Measurements from ENCODE around the gene PRTFDC1.
"Not testable (repeated sequence)": the region's sequence is repeated elsewhere in the genome, so short reads cannot be mapped to it uniquely, and the experiment has no call there.

PRTFDC1 gene

GRCh38 chr10:24844742-24845141 lies 107.7 kb downstream of the PRTFDC1 start:
- no peak for TF ChIP-seq CTCF (IDR thresholded peaks at IDR 0.05; ENCODE audit: borderline replicate concordance, insufficient read depth, low read depth, low read length)

GRCh38 chr10:24843256-24843655 lies 109.2 kb downstream of the PRTFDC1 start:
- TF ChIP-seq CTCF (IDR thresholded peaks at IDR 0.05; ENCODE audit: borderline replicate concordance, insufficient read depth, low read depth, low read length), result no peak
- no peak overlapping the region for H3K4me3 ChIP-seq (ENCODE audit: low read depth, low read length)

More at GRCh38 chr10:24844742-24845141, 107.7 kb downstream of the PRTFDC1 start:
- H3K4me3 ChIP-seq (ENCODE audit: low read depth, low read length), result no peak overlapping the region

DNA sequence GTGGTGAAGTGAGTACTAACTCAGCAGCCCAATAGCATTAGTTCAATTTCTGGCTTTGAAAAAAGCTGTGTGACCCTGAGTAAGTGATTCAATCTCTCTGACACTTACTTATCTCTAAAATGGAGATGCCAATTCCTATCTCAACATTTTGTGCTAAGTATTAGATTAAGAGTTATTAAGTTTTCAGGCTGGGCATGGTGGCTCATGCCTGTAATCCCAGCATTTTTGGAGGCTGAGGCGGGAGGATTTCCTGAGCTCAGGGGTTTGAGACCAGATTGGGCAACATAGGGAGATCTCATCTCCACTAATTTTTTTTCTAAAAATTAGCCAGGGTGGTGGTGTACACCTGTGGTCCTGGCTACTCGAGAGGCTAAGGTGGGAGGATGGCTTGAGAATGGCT lies 109.5 kb downstream of the PRTFDC1 start:
- H3K4me3 ChIP-seq (ENCODE audit: low read depth, low read length), result no peak overlapping the region
- TF ChIP-seq CTCF (IDR thresholded peaks at IDR 0.05; ENCODE audit: borderline replicate concordance, insufficient read depth, low read depth, low read length), result no peak

- no peak for TF ChIP-seq CTCF (IDR thresholded peaks at IDR 0.05; ENCODE audit: borderline replicate concordance, insufficient read depth, low read depth, low read length)
- no peak overlapping the region for H3K4me3 ChIP-seq (ENCODE audit: low read depth, low read length)
These were observed 110.9 kb downstream of the PRTFDC1 start for GRCh38 chr10:24841530-24841929.

DNA sequence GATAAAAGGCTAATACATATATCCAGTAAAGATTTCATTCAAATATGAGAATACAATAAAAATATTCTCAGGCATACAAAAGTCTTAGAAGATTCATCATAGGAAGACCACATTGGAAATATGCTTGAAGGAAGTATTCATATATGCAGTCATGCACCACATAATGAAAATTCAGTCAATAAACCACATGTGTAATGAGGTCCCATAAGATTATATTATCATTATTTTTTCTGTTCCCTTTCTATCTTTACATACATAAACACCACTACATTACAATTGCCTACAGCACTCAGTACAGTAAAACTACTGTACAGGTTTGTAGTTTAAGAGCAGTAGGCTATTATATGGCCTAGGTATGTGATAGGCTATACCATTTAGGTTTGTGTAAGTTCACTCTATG lies 111.6 kb downstream of the PRTFDC1 start:
- no peak for TF ChIP-seq CTCF (IDR thresholded peaks at IDR 0.05; ENCODE audit: borderline replicate concordance, insufficient read depth, low read depth, low read length)
- no peak overlapping the region for H3K4me3 ChIP-seq (ENCODE audit: low read depth, low read length)

- H3K4me3 ChIP-seq (ENCODE audit: low read depth, low read length), result not testable (repeated sequence)
These were observed 114.6 kb downstream of the PRTFDC1 start for GRCh38 chr10:24837781-24838180.

DNA sequence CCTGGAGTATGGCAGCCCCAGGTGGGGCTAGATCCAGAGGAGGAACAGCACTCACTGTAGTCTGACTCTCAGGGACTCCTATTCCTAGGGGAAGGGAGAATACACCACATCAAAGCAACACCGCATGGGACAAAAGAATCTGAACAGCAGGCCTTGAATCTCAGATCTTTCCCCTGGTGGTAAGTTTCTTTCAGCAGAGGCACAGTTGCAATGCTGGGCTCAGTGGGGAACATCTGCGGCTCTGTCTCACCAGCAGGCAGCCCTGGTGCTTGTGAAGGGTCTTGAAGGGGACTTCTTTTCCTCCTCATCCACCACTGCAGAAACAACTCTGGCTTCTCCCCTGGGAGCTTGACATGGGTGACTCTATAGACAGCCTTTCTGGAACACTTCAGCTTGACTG lies 117.5 kb downstream of the PRTFDC1 start:
- no peak for TF ChIP-seq CTCF (IDR thresholded peaks at IDR 0.05; ENCODE audit: borderline replicate concordance, insufficient read depth, low read depth, low read length)
- no peak overlapping the region for H3K4me3 ChIP-seq (ENCODE audit: low read depth, low read length)

GRCh38 chr10:24826009-24826408 lies 126.4 kb downstream of the PRTFDC1 start:
- no peak overlapping the region for H3K4me3 ChIP-seq (ENCODE audit: low read depth, low read length)
- TF ChIP-seq CTCF (IDR thresholded peaks at IDR 0.05; ENCODE audit: borderline replicate concordance, insufficient read depth, low read depth, low read length), result no peak

All from GM12875 (cell line).